IPS-20b (cell line): Measurements from ENCODE around the gene PSMD9.

Experiments
- H3K27ac ChIP-seq: one replicate; pipeline ENCODE4 v1.5.1; 2013; ENCODE audit warnings: low read length
- H3K27me3 ChIP-seq: 2 replicates; pipeline ENCODE4 v1.6.1; 2013; ENCODE audit warnings: mild to moderate bottlenecking, low read length, inconsistent platforms; ENCODE audit not compliant: insufficient read depth
- H3K36me3 ChIP-seq: 2 replicates; pipeline ENCODE4 v1.6.1; 2013; ENCODE audit warnings: low read depth, mild to moderate bottlenecking, inconsistent platforms, low read length, moderate library complexity; ENCODE audit not compliant: insufficient read depth
- H3K4me1 ChIP-seq: 2 replicates; pipeline ENCODE4 v1.6.1; 2013; ENCODE audit warnings: mild to moderate bottlenecking, control low read depth, inconsistent platforms, low read length, moderate library complexity; ENCODE audit not compliant: insufficient read depth
- H3K4me3 ChIP-seq: 2 replicates; pipeline ENCODE4 v1.5.1; 2013; ENCODE audit warnings: mild to moderate bottlenecking, low read length, inconsistent platforms
- H3K9ac ChIP-seq: 2 replicates; pipeline ENCODE4 v1.6.1; 2013; ENCODE audit warnings: low read depth, mild to moderate bottlenecking, inconsistent platforms, low read length, moderate library complexity
- H3K9me3 ChIP-seq: 2 replicates; pipeline ENCODE4 v1.6.1; 2013; ENCODE audit warnings: mild to moderate bottlenecking, low read depth, low read length, inconsistent platforms; ENCODE audit not compliant: insufficient read depth

The PSMD9 gene

DNA sequence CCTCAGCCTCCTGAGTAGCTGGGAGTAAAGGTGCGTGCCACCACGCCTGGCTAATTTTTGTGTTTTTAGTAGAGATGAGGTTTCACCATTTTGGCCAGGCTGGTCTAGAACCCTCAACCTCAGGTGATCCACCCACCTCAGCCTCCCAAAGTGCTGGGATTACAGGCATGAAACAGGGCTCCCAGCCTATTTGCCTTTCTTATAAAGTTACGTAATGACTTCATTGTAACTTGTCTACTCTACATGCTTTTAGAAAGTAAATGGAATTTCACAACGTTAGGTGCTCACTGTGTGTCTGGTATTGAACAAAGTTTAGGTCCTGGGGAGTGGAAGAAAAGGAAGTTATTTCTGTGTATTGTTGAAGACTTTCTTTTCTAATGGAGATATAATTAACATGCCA, 42.3 kb downstream of the PSMD9 start:
- Histone ChIP-seq H3K4me3 (no peak overlapping the region), H3K27me3 (no peaks in the 10 kb centered on the region), H3K4me1 (peaks cover 12% of the 10 kb centered on the region), H3K36me3 (no peaks in the 10 kb centered on the region), H3K27ac (no peak overlapping the region), H3K9ac (no peak overlapping the region), H3K9me3 (no peaks in the 10 kb centered on the region)

DNA sequence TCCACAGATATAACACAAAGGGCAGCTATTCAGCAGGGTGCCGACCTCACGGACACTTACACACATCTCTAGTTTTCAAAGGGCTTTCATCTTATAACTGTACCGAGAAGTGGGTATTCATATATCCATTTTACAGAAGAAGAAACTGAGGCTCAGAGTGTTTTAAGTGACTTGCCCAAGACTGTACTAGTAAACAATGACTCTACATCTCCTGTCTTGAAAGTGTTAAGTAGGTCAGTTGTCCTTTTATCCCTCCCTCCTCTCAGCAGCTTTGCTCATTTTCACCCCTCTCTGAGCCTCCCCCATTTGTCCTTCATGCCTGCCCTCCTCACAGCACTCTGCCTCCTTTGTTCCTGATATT, 43.6 kb downstream of the PSMD9 start:
- H3K27ac ChIP-seq = no peak overlapping the region
- H3K4me1 ChIP-seq = peaks cover 11% of the 10 kb centered on the region
- no peak overlapping the region for H3K9ac ChIP-seq
- no peaks in the 10 kb centered on the region for H3K27me3 ChIP-seq
- H3K4me3 ChIP-seq = no peak overlapping the region
- no peaks in the 10 kb centered on the region for H3K9me3 ChIP-seq
- no peaks in the 10 kb centered on the region for H3K36me3 ChIP-seq

- no peak overlapping the region for H3K4me3 ChIP-seq
- H3K4me1 ChIP-seq = peaks cover 3% of the 10 kb centered on the region; the same call in 1 of the 2 replicates
- H3K36me3 ChIP-seq = no peaks in the 10 kb centered on the region
- H3K27ac ChIP-seq = no peak overlapping the region
- H3K9me3 ChIP-seq = no peaks in the 10 kb centered on the region
- H3K27me3 ChIP-seq = no peaks in the 10 kb centered on the region
- peak overlapping the region; percentile 42; the same call in 1 of the 2 replicates for H3K9ac ChIP-seq
Observed at GRCh38 chr12:121932914-121933521, 44.4 kb downstream of the PSMD9 start.

- H3K9me3 ChIP-seq = no peaks in the 10 kb centered on the region
- H3K9ac ChIP-seq = peak overlapping the region; percentile 42; the same call in 1 of the 2 replicates
- peaks cover 3% of the 10 kb centered on the region; the same call in 1 of the 2 replicates for H3K4me1 ChIP-seq
- no peak overlapping the region for H3K27ac ChIP-seq
- H3K27me3 ChIP-seq = no peaks in the 10 kb centered on the region
- H3K4me3 ChIP-seq = no peak overlapping the region
- no peaks in the 10 kb centered on the region for H3K36me3 ChIP-seq
Observed at GRCh38 chr12:121933522-121934308, 45.1 kb downstream of the PSMD9 start.

- no peaks in the 10 kb centered on the region for H3K27me3 ChIP-seq
- no peak overlapping the region for H3K9ac ChIP-seq
- no peak overlapping the region for H3K27ac ChIP-seq
- H3K9me3 ChIP-seq = no peaks in the 10 kb centered on the region
- H3K4me1 ChIP-seq = peaks cover 3% of the 10 kb centered on the region; the same call in 1 of the 2 replicates
- H3K4me3 ChIP-seq = no peak overlapping the region
- H3K36me3 ChIP-seq = no peaks in the 10 kb centered on the region
Observed at GRCh38 chr12:121934309-121934664, 45.7 kb downstream of the PSMD9 start.

- no peaks in the 10 kb centered on the region for H3K9me3 ChIP-seq
- no peak overlapping the region for H3K4me3 ChIP-seq
- H3K4me1 ChIP-seq = peaks cover 7% of the 10 kb centered on the region
Observed at GRCh38 chr12:121937654-121938053, 49.1 kb downstream of the PSMD9 start.

DNA sequence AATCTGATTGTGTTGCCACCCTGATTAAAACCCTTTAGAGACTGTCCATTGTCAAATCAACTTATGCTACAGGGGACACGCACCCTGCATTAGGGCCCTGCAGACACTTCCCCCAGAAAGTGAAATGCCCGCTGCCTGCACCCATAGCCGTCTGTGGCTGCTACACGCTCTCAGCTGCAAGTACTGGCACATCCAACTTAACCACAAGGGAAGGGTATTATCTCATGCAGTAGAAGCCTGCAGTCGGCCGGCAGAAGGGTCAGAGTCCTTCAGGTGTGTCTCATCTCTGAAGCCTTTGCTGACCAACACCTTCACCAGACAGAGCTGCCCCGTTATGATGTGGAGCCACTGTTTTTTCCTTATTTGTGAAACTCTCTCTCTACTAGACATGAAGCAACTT, 50.6 kb downstream of the PSMD9 start:
- Histone ChIP-seq H3K36me3 (no peaks in the 10 kb centered on the region), H3K4me1 (peaks cover 4% of the 10 kb centered on the region), H3K9me3 (no peaks in the 10 kb centered on the region), H3K4me3 (no peak overlapping the region), H3K9ac (no peak overlapping the region), H3K27me3 (no peaks in the 10 kb centered on the region), H3K27ac (no peak overlapping the region)

More at GRCh38 chr12:121937654-121938053, 49.1 kb downstream of the PSMD9 start:
- H3K27ac ChIP-seq = no peak overlapping the region
- H3K36me3 ChIP-seq = no peaks in the 10 kb centered on the region
- no peak overlapping the region for H3K9ac ChIP-seq
- H3K27me3 ChIP-seq = no peaks in the 10 kb centered on the region

GRCh38 chr12:121939992-121940766, 51.6 kb downstream of the PSMD9 start:
- no peaks in the 10 kb centered on the region for H3K36me3 ChIP-seq
- peaks cover 4% of the 10 kb centered on the region; the same call in 1 of the 2 replicates for H3K4me1 ChIP-seq
- no peaks in the 10 kb centered on the region for H3K9me3 ChIP-seq
- H3K4me3 ChIP-seq = no peak overlapping the region
- no peak overlapping the region for H3K9ac ChIP-seq
- H3K27ac ChIP-seq = no peak overlapping the region
- H3K27me3 ChIP-seq = no peaks in the 10 kb centered on the region

GRCh38 chr12:121942145-121942718, 53.6 kb downstream of the PSMD9 start:
- peaks cover 4% of the 10 kb centered on the region; the same call in 1 of the 2 replicates for H3K4me1 ChIP-seq
- no peaks in the 10 kb centered on the region for H3K36me3 ChIP-seq
- H3K27ac ChIP-seq = no peak overlapping the region
- no peaks in the 10 kb centered on the region for H3K9me3 ChIP-seq
- H3K9ac ChIP-seq = no peak overlapping the region
- no peaks in the 10 kb centered on the region for H3K27me3 ChIP-seq
- no peak overlapping the region for H3K4me3 ChIP-seq

DNA sequence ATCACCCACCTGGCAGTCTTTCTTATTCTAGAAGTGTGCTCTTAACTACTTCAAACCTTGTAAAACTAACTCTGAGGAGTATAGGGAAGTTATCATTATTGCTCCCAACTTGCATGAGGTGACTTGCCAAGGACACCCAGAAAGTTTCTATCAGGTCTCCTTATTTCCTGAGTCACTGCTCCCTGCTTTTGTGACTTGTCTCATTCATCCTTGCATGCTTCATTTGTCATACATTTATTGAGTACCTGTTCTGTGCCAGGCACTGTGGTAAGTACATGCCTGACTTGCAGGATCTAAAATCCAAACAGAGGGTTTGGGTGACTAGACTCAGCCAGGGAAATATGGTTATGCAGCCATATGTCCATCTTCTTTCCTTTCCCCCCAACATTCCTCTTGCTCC, 55.3 kb downstream of the PSMD9 start:
- no peaks in the 10 kb centered on the region for H3K9me3 ChIP-seq
- no peak overlapping the region for H3K9ac ChIP-seq
- H3K4me3 ChIP-seq = no peak overlapping the region

DNA sequence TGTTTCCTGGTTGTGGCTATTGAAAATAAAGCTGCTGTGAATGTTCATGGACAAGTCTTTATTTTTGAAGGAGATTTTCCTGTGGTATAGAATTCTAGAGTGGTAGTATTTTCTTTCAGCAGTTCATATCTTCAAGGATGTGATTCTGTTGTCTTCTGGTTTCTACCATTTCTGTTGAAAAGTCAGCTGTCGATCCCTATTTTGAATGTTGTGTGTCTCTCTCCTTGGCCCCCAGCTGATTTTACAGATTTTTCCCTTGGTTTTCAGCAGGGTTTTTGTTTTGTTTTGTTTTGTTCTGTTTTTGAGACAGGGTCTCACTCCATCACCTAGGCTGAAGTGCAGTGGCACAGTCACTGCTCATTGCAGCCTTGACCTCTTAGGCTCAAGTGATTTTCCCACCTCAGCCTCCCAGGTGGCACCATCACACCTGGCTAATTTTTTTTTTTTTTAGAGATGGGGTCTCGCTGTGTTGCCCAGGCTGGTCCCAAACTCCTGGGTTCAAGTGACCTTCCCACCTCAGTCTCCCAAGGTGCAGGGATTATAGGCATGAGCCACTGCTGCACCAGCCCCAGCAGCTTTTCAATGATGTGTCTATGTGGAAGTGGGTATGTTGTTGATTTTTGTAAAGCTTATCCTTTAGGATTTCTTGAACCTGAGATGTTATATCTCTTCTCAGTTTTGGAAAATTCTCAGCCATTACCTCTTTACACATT, 57.9 kb downstream of the PSMD9 start:
- Histone ChIP-seq H3K4me1 (no peaks in the 10 kb centered on the region), H3K9ac (no peak overlapping the region), H3K27me3 (no peaks in the 10 kb centered on the region), H3K36me3 (no peaks in the 10 kb centered on the region), H3K4me3 (no peak overlapping the region), H3K9me3 (no peaks in the 10 kb centered on the region), H3K27ac (no peak overlapping the region)

More for the DNA sequence above, 55.3 kb downstream of the PSMD9 start:
- H3K27ac ChIP-seq = no peak overlapping the region
- no peaks in the 10 kb centered on the region for H3K36me3 ChIP-seq
- no peaks in the 10 kb centered on the region for H3K27me3 ChIP-seq
- H3K4me1 ChIP-seq = peaks cover 4% of the 10 kb centered on the region; the same call in 1 of the 2 replicates
